ENCODE results near the gene RASGRF1.

Gene RASGRF1

DNA sequence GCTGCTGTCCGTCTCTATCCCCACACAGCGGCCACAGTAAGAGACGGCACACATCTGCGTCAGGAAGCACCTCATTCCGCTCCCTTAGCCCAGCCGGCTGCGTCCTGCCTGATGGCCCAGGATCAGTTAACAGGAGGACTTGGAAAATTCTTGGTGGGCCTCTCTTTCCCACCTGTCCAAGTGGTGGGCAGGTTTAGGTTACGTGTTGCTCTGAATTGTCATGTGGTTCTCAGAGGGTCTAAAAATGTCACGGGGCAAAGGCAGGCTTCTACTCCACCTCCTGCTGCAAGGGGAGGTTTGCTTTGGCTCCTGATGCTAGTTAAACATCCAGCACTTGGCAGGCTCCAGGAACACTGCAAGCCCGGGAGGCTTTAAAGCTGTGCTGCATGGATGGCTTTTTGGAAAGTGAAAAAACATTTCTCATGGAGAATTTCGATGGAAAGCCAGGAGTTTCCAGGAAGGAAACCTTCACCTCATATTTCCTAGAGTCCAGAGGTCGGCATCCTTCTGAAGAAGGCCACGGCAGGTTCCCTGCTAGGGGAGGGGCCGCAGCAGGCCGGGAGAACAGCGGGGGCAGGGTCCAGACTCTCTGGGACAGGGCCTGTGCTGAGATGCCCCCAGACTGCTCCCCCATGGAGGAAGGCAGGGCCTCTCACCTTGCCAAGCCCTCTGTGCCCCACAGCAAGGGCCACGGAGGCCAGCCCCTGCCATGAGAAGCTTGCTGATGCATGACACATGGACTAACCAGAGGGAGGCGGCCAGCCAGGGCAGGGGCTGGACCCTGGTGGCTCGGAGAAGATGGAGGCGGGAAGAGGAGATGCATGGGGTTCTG, 156.5 kb downstream of the RASGRF1 start:
- peaks cover 65% of the 10 kb centered on the region for H3K36me3 ChIP-seq (ENCODE audit: control insufficient read depth, insufficient read depth, low read length)
- no peak overlapping the region for H3K4me3 ChIP-seq (replicated peaks; ENCODE audit: low read depth, low read length)
- no peaks in the 10 kb centered on the region for H3K27me3 ChIP-seq (replicated peaks; ENCODE audit: control insufficient read depth, insufficient read depth, low read length)
- TF ChIP-seq, protein P1, sequence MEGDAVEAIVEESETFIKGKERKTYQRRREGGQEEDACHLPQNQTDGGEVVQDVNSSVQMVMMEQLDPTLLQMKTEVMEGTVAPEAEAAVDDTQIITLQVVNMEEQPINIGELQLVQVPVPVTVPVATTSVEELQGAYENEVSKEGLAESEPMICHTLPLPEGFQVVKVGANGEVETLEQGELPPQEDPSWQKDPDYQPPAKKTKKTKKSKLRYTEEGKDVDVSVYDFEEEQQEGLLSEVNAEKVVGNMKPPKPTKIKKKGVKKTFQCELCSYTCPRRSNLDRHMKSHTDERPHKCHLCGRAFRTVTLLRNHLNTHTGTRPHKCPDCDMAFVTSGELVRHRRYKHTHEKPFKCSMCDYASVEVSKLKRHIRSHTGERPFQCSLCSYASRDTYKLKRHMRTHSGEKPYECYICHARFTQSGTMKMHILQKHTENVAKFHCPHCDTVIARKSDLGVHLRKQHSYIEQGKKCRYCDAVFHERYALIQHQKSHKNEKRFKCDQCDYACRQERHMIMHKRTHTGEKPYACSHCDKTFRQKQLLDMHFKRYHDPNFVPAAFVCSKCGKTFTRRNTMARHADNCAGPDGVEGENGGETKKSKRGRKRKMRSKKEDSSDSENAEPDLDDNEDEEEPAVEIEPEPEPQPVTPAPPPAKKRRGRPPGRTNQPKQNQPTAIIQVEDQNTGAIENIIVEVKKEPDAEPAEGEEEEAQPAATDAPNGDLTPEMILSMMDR (IDR thresholded peaks at IDR 0.05; ENCODE audit: insufficient read depth, low read length, poor library complexity, severe bottlenecking): no peak
- DNase-seq (ENCODE audit: extremely low read depth, insufficient read length): no peak

DNA sequence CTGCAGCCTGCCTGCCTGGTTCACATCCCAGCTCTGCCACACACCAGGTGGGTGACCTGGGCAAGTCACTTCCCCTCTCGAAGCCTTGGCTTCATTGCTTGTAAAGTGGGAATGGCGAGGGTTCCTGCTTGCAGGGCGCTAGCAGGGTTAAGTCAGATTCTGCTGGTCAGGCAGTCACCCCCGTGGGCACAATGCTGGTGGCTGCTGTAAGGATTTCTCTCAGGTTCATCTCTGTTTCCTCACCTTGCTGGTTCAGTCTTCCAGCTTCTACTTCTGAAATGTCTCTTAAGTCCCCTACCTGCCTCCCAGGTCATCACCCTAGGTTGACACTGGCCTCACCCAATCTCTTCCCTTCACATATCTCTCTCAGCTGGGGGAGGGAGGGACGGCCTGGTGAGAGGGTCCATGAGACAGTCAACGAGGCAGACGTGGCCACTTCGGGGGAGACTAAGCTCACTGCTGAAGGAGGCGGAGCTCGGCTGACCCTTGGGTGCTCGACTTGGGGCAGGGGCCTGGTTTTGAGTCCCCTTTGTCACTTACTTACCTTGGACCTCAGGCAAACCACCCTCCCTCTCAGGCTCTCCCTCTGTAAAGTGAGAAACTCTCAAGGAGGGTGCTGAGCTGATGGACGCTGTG, 157.3 kb downstream of the RASGRF1 start:
- TF ChIP-seq, protein P1 (IDR thresholded peaks at IDR 0.05; ENCODE audit: insufficient read depth, low read length, poor library complexity, severe bottlenecking): no peak
- Histone ChIP-seq H3K4me3 (replicated peaks; ENCODE audit: low read depth, low read length) (no peak overlapping the region), H3K36me3 (ENCODE audit: control insufficient read depth, insufficient read depth, low read length) (peaks cover 69% of the 10 kb centered on the region), H3K27me3 (replicated peaks; ENCODE audit: control insufficient read depth, insufficient read depth, low read length) (no peaks in the 10 kb centered on the region)
- DNase-seq (ENCODE audit: extremely low read depth, insufficient read length): no peak

DNA sequence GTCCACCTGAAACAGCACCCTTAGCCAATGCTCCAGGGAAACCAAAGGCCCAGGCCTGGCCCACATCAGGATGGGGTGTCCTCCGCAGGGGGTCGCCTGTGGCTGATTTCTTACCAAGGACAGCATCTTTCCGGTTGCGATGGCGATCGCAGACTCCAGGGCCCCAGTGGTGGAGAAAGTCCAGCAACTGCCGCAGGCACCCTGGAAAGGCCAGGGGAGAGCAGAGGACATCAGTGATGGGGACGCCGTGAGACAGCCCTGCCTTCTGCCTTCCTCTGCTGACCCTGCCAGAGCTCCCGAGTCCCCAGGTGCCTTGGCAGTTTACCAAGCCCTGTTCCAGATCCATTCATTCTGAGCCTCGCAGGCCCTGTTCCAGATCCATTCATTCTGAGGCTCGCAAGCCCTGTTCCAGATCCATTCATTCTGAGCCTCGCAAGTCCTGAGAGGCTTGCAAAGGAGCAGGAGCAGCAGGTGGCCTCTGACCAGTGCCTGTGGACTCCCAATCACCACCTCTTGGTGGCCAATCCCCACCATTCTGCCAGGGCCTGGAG, 158.2 kb downstream of the RASGRF1 start:
- Histone ChIP-seq H3K27me3 (replicated peaks; ENCODE audit: control insufficient read depth, insufficient read depth, low read length) (no peaks in the 10 kb centered on the region), H3K36me3 (ENCODE audit: control insufficient read depth, insufficient read depth, low read length) (peaks cover 75% of the 10 kb centered on the region), H3K4me3 (replicated peaks; ENCODE audit: low read depth, low read length) (no peak overlapping the region)
- no peak for DNase-seq (ENCODE audit: extremely low read depth, insufficient read length)
- TF ChIP-seq, protein P1 (IDR thresholded peaks at IDR 0.05; ENCODE audit: insufficient read depth, low read length, poor library complexity, severe bottlenecking): no peak

DNA sequence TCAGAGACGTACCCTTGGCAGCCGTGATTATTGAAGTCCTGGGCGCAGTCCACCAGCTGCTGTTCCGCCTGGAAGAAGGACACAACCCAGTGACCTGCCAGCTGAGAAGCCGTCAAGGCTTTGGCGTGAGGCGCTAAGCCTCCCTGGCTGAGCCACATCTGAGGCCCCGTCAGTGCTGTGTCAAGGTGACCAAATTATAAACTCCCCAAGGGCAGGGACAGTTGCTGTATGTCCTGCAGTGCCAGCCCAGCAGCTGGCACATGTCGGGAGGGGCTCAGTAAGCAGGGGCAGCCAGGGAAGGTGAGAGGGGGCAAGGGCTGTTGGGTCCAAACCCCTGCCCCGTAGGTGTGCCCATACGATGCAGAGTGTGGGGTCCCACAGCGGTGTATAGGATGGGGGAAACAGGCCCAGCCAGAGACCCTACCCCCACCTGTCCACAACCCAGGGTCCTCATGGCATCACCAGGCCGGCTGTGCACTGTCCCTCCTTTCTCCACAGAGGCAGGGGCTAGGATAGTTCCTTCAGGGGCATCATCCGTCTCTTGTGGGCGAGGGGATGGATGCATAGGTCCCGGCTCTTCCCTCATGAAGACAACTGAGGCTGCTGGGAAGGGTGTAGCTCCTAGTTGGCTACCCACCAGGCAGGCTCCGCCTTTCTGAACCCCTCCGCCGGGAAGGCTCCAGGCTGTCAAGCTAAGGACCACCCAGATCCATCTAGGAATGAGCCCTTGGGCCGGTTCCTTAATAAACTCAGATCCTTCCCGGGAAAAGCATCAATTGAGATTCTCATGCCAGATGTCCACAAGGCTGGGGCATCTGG, 158.9 kb downstream of the RASGRF1 start:
- H3K36me3 ChIP-seq (ENCODE audit: control insufficient read depth, insufficient read depth, low read length): peaks cover 77% of the 10 kb centered on the region
- H3K4me3 ChIP-seq (replicated peaks; ENCODE audit: low read depth, low read length): no peak overlapping the region
- TF ChIP-seq, protein P1 (IDR thresholded peaks at IDR 0.05; ENCODE audit: insufficient read depth, low read length, poor library complexity, severe bottlenecking): no peak
- H3K27me3 ChIP-seq (replicated peaks; ENCODE audit: control insufficient read depth, insufficient read depth, low read length): no peaks in the 10 kb centered on the region
- DNase-seq (ENCODE audit: extremely low read depth, insufficient read length): no peak

DNA sequence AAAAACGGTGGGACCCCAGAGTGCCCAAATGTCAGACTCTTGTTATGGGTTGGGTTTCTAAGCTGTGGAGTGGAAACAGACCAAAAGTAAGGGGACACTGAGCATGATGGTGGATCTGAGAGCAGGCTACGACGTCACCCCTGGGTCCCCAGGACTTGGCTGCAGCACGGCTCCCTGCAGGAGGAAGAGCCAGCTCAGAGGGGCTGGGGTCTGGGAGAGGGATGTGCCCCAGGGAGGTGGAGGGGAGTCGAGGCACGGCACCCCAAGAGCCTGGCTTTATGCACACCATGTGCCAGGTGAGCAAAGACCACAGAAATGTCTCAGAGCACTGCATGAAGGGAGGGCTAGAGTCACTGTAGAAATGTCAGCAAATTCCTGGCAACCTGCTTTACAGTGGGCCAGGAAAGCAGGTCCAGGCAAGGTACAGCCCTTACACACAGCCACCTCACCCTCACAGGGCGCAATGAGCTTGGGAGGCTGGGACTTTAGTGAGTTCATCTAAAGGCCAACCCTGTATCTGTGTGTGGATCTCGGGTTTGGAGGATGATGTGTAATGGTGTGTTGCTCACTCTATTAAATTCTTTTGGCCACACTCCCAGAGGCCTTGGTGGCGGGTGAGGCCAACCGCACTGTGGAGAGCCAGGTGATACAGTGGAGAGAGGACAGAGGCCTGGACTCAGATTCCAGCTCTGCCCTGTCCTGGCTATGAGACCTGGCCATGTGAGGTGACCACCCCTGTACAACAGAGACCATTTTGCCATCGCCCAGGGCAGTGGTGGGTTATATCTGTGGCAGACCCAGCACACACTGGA, 159.8 kb downstream of the RASGRF1 start:
- TF ChIP-seq, protein P1 (IDR thresholded peaks at IDR 0.05; ENCODE audit: insufficient read depth, low read length, poor library complexity, severe bottlenecking): no peak
- Histone ChIP-seq H3K36me3 (ENCODE audit: control insufficient read depth, insufficient read depth, low read length) (peaks cover 84% of the 10 kb centered on the region), H3K4me3 (replicated peaks; ENCODE audit: low read depth, low read length) (no peak overlapping the region), H3K27me3 (replicated peaks; ENCODE audit: control insufficient read depth, insufficient read depth, low read length) (no peaks in the 10 kb centered on the region)
- DNase-seq (ENCODE audit: extremely low read depth, insufficient read length): no peak
